CD4-positive, alpha-beta T cell treated with Interleukin-1 beta for 1 hour (primary cell): ENCODE results near the gene SLC35F3.

Experiments used
- DNase-seq, 2 donors: peaks; one replicate each; pipeline ENCODE4 v3.0.0-alpha.2; 2020 to 2022

Gene SLC35F3

DNA sequence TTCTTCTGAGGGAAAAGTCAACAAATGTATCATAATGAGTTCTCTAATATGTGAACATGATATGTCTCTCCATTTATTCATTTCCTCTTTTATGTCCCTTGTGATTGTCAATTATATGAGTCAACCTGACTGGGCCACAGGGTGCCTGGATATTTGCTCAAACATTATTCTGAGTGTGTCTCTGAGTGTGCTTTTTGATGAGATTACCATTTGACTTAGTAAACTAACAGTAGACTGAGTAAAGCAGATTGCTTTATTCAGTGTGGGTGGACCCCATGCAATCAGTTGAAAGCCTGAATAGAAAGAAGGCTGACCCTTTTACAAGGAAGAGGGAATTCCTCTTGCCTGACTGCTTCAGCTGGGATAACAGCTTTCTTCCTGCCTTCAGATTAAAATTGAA is 142.6 kb downstream of the SLC35F3 start:
- no peak for DNase-seq

DNA sequence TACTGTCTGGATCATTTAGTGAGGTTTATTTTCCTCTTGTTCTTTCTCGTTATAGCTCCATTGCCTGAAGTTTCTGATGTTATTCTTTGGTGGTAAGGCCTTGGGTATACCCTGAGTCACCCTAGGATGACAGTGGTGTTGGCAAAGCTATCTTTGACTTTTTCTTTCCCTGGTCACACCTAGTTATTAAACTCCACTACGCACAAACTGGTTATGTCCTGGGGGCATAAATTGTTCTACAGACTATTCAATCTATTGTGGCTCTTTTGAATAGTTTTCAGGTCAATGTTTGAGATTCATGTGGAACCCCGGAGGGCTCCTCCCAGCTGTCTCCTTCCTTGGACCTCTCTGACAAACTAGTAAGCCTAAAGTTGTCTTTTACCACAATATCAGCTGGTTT is 157.7 kb downstream of the SLC35F3 start:
- DNase-seq: no peak

DNA sequence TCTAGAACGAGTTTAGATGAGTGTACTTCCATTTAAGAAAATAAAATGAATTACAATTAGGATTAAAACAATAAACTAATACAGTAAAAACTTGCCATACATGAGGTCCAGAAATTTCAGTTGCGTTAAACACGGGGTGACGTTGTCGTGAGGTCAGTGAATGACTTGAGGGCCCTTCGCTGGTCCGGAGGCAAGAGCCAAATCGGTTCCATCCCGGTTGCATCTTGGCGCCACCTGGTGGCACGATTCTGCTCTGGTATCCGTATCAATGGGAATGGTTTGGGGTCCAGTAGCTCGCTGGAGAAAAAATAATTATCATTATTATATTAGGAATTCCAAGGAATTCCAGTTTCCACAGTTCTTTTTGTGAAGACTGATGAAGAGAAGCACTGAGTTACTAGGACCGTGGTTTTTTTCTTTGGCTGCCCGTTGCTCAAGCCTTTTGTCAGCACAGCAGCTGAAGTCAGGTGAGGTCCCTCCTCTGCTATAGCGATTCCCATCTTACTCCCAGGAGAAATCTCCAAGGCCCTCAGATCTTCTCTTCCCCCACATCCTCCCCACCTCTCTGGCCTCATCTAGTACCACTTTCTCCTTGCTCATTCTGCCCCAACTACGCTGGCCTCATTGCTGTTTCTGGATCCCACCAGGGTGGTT is 161.4 kb downstream of the SLC35F3 start:
- peak; percentile 49 to 53 for DNase-seq

DNA sequence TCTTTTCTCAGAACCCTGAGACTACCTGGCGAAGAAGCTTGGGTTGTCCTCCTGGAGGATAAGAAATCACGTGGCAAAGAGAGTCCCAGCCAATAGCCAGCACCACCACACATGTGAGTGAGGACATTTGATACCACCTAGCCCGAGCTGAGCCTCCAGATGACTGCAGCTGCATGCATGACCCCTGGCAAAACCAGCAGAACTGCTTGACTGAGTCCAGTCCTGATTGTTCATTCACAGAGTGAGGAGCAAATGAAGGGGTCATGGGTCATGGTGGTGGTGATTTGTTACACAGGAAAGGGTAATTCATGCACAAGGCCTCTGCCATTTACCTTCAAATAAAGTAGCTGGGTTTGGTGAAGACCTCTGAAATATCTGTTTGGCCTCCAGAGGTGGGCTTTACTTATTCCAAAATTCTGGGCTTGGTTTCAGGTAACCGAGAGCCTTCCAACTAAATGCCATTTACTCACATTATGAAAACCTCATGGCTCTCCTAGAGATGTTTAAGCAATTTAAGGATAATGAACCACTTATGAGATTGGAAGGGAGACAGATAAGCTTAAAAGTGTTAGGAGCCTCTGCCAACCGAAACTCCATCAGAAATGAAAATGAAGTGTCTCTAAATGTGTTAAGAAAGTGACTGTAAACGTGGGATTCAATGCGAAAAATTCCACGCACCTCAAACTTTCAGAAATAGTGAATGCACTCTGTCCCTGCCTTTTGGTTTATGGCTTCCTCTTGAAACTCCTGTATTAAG is 163.3 kb downstream of the SLC35F3 start:
- DNase-seq: no peak

DNA sequence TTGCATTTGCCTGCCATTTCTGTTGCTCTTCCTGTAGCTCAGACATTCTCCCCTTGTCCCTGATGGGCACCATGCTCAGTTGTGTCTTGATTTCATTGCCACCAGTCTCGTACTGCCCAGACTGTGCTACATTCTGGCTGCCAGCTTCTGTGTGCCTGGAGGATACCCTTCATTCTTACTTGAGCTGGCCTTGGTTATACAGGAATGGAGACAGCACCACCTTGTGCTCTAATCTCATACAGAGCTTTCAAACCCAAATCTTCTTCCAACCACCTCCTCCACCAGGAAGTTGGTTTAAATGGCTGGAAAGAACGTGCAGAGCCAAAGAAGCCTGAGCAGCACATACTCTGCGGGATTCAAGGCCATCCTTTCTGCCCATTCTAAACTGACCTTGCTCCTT is 165.3 kb downstream of the SLC35F3 start:
- no peak for DNase-seq

DNA sequence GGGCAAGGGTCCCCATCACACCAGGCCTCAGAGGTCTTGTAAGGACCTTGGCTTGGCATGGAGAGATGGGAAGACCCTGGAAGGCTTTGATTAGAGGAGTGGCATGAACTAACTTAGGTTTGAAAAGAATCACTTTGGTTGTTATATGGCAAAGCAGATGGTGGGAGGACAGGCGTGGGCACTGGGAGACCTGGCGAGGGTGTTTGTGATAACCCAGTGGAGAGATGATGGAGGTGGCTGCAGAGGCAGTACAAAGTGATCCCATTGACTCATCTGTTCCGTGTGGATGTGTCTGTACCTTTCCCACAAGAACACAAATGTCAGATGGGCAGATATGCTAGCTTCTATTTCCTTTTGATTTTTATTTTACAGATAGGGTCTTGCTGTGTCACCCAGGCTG is 168.3 kb downstream of the SLC35F3 start:
- DNase-seq: no peak

DNA sequence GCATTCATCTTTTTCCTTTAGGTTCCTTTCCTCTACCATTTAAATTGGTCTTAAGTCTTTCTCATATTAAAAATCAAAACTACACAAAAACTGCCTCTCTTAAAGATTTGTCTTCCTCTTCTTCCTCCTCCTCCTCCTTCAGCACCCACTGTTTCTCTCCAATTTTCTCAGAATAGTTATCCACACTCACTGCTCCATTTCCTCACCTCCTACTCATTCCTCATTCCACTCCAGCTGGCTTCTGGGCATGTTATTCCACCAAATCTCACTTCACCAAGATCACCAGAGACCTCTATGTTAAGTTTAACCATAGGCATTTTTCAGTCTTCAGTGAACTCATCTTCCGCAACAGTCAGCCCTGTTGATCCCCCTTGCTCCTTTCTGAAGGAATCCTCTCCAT is 173.7 kb downstream of the SLC35F3 start:
- no peak for DNase-seq

DNA sequence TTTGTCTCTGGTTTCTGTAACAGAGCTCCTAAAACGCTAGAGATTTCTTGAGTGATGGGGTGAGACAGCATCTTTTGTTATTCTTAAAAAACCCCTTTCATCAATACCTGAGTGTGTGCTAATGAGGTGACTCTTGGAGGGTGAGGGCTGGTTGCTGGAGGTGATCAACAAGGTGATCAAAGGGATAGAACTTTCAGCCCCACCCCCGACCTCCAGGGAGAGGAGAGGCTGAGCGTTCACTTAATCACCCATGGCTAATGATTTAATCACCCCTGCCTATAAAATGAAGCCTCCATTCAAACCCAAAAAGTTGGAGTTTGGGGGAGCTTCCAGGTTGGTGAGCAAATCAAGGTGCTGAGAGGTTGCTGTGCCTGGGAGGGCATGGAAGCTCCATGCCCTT is 175.4 kb downstream of the SLC35F3 start:
- DNase-seq: no peak

DNA sequence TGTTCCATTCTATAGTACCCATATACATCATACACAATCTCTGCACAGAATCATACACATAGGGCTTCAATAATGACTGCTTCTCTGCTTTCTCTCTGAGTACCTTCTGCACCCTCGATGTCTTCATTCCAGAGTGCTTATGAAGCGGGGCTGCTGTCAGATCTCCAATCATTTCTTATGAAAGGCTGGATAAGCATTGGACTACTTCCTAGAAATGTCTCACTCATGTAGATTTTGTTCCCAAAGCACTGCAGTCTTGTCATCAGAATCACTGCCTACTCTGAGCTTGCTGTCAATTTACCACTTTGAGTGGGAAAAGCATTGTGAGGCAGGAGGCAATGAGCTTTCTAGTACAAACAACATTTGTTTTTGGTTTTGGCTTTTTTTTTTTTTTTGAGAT is 179.0 kb downstream of the SLC35F3 start:
- no peak for DNase-seq

DNA sequence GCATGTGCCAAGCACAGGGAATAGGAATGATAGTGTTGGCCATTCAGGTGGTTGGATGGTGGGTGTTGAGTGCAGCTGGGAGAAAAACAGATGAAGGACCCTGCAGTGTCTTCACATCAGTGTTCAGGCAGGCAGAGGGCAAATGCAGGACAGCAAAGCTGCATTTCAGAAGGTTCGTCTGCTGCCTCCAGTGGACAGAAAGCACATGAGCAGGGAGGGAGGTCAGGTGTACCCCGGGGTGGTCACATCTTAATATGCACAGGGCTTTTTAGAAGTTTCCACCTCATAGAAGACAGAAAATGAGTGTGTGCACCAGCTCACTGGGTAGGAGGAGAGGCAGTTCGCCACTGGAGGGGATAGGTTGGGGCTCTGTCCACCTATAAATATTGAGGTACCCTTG is 184.9 kb downstream of the SLC35F3 start:
- no peak for DNase-seq

DNA sequence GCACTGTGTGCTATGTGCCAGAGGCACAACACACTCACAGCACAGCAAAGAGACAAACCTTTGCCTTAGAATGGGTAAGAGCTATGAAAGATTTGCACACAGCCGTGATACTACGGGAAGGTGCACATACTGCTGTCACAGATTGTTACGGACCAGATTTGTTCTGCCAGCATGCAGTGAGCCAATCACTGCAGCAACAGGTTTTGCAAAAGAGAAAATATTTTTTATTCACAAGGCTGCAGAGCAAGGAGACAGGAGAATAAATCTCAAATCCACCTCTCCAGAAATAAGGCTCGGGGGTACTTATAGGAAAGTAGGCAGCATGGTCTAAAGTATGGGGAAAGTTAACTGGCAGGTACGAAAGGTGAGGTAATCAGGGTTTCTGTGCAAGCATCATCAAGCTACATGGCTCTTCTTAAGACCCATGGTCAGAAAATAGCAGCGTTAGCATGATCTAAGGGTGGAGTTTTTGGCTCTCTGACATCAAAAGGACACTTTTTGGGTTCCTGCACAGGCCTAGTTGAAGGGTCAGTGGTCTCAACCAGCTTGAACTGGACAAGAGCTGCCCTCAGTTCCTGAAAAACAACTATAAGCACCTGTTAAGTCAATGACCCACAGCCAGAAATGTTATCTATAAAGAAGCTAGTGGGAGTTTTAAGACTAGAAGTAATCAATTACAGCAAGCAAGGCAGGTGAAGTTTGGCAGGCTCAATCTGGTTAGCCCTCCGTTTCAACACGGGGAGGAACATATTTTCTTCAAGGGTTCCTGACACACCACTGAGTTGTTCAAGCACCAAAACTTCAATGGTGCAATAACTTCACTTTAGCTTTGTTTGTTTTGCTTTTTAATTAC is 186.0 kb downstream of the SLC35F3 start:
- no peak for DNase-seq

DNA sequence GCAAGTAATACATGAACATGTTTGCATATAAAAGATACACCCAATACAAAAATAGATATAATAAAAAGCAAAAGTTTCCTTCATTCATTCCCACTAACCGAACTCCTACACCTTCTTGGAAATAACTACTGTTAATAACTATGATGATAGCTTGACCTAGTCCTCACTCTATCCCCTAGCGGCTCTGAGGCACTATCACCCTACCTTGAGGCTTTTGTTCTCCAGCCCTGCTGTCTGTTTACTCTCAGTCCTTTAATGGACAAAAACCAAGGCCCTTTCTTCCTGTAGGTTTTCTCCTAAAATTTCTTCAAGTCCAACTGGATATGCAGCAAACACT is 186.6 kb downstream of the SLC35F3 start:
- no peak for DNase-seq

DNA sequence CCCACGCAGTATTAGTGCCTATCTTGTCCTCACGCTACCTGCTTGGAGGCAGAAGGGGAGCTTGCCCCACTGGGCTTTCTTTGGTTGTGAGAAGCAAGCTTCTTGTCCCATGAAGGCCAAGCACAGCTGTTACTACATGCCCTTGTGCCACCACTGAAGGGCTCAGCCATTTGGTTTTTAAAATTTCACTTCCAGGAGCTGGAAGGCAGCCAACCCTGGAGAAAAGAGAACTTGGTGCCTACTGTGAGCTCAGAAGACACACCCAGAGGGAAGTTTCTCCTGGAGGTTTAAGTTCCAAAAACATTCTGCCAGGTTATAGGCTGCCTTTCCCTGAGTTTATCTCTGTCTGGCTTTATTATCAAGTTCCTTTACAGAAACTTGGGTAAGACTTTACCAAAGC is 187.4 kb downstream of the SLC35F3 start:
- DNase-seq: no peak

DNA sequence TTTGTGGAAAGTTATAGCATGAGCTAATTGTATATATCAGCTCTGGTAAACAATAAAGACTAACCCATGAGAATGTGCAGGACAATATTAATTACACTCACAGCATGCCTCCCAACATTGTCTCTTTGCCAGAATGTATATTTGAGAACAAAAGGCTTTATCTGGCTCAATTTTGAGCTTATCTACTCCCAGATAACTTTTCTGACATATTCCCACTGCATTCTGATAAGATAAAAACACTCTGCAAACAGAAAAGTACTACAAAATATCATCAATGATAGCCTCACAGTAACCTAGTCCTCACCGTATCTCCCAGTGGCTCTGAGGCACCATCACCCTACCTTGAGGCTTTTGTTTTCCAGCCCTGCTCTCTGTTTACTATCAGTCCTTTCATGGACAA is 188.6 kb downstream of the SLC35F3 start:
- no peak for DNase-seq

DNA sequence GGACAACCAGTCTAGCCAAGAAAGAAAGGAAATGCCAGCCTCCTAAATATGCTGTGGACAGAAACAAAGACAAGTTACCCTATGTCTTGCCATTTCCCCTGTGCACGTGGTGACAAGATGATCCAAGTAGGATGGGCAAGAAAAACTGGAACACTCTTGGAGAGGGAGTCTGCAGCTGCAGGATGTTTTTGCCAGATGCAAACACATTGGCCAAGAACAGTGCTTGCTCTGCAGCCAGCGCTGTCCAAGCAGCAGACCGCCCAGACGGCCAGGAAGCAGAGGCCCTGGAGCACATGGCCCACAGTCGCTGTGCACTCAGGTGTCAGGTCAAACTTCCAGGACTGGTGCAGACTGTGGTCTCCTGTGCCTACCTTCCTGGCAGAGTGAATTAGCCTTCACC is 189.3 kb downstream of the SLC35F3 start:
- DNase-seq: no peak

DNA sequence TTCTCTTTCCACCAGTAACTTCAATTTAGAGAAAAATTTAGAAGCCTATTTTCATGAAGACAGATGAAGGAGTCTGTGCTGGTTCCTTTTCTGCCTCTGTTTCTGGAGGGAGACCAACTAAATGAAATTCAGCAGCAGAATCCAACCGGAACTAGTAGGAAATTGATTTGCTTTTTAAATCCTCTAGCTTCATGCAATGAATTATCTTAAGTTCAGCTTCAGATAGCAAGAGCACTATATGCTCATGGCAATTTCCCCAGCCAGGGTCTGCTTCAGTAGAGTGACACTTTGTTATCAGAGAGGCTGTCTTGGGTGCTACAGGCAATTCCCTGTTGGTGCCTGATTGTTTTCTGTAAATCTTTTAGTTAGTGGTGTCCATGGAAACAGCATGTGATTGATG is 189.7 kb downstream of the SLC35F3 start:
- DNase-seq: no peak

DNA sequence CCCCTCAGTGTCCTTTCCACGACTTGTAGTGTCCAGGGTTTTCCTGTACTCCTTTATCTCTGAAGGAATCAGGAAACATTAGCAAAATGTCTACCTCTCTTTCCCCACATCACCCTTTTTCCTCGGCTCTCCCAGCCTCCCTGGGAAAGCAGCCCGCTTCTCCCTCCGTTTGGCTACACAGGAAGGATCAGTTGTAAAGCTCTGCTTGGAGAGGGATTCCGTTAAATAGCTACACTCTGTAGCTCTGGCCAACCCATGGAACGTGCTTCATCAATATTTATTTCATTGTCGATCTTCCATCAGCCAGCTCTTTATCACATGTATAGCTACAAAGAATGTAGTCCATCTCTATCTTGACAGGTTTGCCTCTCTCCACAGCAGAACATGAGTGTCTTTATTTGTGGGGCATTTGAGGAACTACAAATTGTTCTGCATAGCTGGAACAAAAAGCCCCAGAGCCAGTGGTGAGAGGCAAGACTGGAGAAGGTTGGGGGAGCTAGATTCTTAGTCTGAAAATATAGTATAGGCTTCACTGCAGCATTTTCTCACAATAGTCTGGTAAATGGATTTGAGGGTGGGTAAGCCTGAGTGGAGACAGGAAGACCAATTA is 191.8 kb downstream of the SLC35F3 start:
- DNase-seq: no peak

DNA sequence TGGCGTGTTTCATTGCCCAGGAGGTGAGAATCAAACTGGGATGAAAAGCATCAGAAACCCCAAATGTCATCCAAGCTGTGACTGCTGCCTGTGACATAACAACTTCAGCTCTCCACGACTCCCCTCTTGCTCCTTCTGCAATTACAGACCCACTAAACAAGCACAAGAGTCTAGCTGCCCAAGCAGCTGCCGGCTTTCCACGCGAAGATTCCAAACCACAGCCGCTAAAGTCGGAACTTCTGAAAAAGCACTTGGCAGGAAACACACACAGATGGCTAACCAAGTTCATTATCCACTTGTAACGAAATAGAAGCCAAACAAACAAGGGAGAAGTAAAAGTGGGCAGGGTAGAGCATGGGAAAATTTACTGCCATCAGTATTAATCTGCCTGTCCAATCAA is 198.1 kb downstream of the SLC35F3 start:
- no peak for DNase-seq

DNA sequence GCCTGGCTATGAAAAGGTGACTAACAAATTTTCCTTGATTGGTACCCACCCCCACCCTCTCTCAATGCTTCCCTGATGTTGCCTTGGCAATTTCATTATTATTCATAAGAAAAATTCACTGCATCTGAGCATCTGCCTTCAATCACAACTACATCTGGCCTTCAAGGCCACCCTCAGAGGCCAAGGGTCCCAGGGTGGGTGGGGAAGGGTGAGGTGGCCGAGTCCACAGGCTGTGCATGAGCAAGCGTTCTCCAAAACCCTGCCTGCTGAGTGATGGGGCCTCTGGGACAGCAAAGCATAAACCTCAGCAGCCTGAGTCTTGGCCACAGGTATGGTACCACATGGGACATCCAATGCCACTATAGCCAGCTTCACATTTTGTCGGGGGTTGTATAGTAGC is 198.7 kb downstream of the SLC35F3 start:
- no peak for DNase-seq

DNA sequence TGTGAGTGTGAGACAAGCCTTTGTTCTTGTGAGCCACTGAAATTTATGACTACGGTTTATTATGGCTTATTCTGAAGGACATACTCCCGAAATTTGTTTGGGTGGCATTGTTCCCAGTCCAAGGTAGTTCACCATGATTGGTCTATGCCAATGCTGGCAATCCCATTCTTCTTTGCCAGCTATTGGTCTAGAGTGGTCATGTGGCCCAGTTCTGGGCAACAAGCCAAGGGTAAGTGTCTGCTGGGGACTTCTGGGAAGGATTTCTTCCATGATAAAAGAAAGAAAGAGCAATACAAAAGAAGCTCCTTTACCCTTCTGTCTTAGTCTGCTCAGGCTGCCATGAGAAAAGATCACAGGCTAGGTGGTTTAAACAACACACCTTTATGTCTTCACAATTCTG is 201.6 kb downstream of the SLC35F3 start:
- no peak for DNase-seq

DNA sequence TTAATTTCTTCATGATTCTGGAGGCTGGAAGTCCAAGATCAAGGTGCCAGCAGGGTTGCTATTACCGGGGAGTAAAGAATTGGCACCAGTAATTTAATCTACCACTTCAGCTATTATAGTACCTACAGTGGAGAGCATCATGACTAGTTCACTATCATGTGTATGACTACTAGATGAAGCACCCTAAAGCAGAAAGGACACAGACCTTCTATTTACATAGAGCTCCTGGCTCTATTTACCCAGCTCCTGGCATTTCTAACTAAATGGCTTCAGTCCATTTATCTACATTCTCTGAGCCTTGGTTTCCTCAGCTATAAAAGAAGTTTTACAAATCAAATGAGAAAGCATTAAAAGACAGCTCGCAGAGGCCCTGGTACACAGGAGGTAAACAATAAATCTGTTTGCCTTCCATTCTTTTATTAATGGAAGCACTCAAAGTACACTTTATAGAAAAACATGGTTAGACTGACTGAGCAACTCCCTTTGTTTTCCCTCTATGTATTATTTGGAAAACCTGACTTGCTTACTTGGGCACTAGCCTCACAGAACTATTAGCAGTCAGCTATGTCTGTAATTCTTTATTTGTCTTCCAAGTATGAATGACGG is 203.0 kb downstream of the SLC35F3 start:
- DNase-seq: no peak

DNA sequence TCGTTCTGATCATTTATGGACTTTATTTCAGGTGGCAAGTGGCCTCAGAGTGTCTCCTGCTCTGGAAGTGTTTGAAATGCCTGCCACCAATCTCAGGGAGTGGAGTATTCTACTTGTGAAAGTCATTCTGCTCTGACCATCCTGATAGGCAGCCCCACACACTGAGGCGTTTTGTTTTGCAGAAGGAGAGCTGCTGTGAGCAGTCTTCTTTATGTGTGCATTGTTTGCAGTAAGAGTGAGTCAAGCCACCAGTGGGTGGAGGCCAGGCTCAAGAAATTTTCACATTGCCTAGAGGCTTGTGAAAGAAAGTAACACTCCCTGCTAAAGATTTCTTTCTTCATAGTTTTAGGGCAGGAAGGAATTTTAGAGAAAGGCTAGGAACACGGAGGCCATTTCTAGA is 204.4 kb downstream of the SLC35F3 start:
- no peak for DNase-seq

DNA sequence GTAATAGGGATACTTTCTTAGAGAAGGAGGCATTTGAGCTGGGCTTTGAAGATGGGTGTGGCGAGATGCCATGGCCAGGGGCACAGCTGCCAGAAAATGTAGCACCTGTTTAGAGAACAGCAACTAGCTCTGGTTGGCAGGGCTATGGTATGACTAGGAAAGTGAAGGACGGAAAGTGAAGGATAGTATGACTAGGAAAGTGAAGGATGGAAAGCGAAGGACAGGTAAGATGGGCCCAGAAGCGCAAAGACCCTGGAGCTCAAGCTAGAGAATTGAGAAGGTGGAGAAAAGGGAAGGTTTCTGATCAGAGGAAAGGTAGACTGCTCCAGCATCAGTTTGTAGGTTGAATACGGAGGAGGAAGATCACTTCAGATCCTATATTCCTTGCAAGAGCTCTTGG is 205.4 kb downstream of the SLC35F3 start:
- DNase-seq: no peak
